HG03095 (cell line): Measurements from ENCODE around the gene KCTD16.

ENCODE experiments used
- ATAC-seq: cut with Tn5 transposase; IDR thresholded peaks from one replicate; pipeline ENCODE4 v1.9.1; 2021; ENCODE audit warnings: moderate library complexity; ENCODE audit not compliant: unreplicated experiment

Gene KCTD16

DNA sequence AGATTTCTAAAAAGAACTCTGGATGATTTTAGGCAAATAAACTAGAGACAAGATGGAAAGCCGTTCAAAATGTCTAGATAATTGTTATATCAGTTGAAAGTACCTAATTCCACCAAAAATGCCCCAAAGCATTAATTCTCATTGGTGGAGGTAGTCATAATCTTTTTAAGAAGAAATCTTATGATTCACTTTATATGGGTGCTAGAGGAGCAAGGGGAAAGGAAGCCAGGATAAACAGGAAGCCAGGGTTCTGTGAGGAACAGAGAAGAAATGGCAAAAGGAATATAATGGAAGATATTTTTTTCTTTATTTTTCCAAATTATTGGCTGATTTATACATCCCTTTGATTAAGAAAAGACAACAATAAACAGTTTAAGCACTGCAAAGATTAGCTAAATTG is 8.0 kb upstream of the KCTD16 start:
- no peak for ATAC-seq

DNA sequence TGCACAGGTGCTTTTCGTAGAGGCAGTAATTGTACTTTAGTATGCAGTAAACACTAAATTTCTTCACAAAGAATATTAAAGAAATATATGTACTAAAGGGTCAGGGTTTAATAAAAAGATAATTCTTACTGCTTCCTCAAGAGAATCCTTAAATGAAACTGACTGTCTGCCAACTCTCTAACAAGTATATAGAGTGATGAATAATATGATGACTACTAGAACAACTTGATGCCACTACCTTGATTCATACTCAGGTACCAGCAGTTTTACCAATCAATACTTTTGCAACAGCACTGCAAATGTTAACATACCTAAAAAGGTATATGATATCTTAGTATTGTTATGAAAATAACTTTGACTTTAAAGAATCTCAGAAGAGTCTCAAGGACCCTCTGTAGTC is 4.0 kb upstream of the KCTD16 start:
- no peak for ATAC-seq

DNA sequence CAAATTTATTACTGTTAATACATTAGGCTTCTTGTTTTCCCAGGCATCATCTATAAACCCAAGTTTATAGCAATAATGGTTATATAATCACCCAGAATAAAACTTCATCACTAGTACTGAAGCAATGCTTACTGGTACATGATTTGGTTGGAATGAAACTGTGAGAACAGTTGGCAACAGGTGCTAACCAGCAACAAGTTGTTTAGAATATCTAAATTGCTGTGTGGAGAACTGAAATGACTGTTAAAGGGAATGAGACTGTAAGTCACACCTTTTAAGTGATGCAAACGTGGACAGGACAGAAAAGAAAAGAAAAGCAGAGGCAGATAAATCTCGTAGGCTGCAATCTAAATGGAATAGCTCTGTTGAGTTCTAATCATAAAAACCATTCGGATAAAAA is 2.7 kb upstream of the KCTD16 start:
- no peak for ATAC-seq

DNA sequence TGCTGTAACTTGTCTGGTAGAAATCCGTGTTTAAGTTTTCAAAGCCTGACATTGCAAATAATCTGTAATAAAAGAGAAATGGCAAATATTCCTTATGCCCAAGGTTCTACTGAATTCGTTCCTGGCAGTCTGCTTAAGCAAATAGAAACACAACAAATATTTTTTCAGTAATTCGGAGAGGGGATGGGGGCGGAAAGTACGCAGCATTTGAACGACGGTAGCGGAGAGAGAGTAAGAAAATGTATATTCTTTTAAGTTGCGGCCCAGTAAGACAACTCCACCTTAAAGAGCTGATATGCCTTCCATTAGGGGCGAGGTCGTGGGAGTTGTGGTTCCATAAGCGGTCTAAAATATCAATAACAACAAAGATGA is 783 bp upstream of the KCTD16 start:
- no peak for ATAC-seq

DNA sequence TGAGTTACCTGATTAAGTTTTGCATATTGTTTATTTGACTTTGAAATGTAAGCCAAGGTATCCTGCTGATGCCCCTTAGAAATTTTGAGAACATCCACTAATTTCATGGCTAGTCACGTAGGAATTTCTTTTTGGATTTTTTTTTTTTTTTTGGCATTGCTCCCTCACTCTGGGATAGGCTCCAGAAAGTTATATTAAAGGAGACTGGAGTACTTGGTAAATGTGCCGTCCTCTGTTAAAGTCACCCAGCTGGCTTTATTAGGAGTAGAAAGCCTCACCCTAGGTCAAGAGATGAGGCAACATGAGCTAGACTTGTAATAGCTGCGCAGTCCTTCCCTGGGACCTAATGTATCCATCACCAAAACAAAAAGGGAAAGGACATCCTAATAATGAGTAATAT is 3.1 kb downstream of the KCTD16 start:
- no peak for ATAC-seq

DNA sequence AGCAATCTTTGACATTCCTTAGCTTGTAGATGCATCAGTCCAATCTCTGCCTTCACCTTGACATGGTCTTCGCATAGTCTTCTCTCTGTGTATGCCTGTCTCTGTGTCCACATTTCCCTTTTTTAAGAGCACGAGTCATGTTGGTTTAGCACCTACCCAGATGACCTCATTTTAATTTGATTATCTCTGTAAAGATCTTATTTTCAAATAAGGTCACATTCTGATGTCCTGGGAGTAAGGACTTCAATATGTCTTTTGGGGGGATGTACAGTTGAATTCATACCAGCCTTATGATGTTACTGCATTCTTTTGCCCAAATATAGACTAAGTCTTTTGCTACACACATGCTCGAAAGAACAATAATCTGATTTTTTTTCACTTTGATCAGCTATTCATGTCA is 6.9 kb downstream of the KCTD16 start:
- ATAC-seq = no peak

DNA sequence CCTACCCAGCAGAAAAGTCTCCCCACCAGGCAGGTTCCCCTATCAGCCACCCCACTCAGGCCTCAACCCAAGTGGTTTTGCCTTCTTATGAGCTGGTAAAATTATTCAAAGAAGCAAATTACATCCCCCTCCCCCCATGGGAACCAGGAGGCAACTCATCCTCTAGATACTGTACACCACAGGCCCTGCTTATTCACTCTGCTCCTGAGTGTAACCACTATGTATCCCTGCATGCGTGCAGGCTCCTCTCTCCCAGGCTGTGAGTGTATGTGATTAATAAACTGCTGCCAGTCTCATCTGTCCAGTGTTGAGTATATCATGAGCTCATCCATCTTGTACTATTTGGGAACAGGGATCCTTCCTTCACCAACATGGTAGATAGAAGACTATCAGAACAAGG is 8.6 kb downstream of the KCTD16 start:
- ATAC-seq = no peak

DNA sequence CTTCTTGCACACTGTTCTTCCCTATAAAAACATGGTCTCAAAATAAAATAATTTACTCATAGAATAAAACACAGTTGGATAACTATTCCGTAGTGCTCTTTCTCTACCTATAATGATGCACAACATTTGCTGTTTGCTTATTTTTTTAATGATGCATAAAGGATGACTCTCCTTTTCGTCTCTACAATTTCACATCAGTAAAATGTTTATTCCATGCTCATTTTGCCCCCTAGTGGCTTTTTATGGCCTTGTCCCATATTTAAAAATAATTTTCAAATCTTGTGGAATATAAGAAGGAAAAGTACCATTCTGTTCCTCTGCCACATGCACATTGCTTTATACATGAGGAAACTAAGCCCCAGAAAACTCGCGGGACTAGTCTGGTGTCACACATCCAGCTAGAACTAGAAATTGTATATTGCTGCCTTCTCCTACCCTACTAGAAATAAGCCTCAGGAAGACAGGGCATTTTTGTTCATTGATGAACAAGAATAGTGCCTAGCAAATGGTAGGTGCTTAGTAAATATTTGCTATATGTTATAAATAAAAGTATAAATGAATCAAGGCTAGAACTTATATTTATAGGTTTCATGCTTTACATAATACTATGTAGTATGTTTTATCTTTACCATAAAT is 12.7 kb downstream of the KCTD16 start:
- ATAC-seq = no peak

DNA sequence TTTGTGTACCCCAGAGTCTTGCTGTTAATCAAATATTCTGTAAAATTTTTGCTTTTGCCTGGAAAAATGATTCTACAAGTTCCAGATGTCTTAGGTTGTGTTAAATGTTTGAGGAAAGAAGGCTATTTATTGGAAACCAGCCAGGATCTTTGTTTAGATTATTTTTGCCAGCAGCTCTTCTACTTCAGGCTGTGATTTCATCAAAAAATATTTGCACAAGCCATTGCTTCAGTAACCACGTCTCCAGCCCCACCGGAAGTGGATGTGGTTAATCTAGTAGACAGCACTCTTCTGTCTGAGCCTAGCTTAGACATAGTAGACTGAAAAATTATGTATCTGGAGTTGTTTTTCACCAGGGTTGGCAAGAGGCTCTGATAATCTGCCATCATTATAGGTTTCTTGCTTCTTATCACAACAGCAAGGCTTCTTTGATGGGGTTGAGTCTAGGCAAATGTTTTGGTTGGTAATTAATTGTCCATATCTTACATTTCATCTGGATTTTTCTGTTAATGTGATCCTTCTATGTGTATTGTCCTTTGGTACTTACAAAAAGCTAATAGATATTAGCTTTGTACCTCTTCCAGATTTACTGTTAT is 17.1 kb downstream of the KCTD16 start:
- ATAC-seq = peak; percentile 74

DNA sequence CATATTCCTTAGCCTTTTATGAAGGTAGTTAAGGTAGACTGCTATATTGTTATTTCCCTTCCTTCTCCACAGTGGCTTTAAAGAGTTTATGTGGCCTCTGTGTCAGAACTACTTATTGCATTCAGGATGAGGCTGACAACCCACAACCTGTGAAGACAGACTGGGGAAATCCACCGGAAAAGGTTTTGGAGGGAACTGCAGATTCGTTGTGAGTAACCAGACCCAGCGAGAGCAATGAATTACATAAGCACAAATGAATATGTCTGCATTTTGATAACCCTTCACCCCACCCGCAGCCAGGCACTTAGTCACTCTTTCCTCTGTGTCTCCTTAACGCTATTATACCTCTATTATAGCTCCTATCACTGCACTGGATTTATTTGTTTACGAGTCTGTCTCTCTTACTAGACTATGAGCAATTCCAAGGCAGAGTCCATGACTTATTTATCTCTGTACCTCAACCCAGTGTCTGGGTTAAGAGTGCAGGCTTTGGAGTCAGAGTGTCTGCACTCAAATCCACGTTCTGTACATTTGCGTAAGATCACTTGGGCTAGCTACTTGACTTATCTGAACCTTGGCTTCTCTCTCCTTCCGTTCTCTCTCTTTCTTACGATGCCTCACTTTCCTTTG is 19.2 kb downstream of the KCTD16 start:
- peak; percentile 53 for ATAC-seq

DNA sequence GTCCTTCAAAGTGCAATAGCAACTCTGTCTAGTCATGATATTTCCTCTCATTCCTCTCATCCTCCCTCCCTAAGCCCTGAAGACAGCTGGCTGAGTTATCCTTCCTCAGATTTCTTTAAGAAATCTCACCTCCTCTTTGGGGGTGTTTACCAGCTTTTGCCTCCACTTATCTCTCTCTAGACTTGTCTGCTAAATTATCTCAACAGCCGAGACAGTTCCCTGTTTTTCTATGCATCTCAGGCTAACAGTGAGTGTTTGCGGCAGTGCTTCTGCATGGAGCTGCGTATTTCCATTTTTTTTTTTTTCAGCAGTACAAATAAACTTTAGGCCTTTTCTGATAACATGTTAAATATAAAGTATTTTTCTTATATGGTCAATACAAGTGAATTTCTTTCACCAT is 20.9 kb downstream of the KCTD16 start:
- no peak for ATAC-seq

DNA sequence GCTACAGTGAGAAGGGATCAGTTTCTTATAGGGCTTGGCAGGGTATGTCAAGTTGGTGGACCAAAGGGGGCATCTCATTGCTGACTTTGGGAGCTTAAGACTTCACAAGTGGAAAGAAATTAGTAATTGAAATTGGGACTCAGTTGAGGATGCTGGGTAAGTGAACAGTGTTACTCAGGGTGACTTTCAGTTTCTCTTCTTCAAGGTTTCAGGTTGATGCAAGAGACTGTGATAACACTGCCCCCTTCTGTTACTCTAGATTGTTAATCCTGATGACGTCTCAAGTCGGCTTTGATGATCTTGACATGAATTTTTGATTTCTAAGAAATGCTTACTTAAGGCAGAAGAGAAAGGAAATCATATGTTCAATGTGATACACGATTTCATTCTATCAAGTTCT is 21.3 kb downstream of the KCTD16 start:
- ATAC-seq = peak; percentile 71

DNA sequence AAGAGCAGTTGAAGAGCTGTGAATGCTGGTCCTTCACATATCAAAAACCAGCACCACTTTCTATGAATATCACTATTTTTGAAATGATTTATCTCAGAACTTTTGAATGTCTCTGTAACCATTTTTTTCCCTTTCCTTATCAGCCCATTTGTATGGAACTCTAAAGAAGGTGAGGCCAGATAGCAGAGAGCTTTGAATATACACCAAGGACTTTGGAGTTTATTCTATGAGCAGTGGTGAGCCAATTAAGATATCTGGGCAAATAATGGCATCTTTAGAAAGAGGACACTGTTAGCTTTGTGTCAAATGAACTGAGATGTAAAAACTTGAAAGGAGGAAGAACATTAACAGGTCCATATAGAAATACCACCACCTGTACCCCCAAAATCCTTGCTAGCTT is 22.0 kb downstream of the KCTD16 start:
- ATAC-seq = no peak

DNA sequence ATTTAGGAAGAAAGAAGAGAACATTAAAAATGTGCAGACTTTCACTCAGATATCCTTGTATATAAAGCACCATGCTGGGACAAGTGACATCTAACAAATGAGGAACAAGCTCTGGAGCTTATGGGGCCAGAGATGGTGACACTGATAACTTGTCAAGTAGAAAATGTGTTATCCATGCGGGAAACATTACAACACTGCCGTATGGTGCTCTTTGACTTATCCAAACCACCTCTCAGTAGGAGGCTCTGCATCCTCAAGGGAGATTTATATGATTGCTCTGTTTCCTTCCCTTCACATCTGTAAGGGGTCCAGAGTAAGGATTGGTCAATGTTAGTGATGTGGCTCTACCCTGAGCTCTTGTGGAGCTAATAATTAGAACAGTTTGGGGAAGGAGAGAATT is 23.5 kb downstream of the KCTD16 start:
- ATAC-seq = no peak

DNA sequence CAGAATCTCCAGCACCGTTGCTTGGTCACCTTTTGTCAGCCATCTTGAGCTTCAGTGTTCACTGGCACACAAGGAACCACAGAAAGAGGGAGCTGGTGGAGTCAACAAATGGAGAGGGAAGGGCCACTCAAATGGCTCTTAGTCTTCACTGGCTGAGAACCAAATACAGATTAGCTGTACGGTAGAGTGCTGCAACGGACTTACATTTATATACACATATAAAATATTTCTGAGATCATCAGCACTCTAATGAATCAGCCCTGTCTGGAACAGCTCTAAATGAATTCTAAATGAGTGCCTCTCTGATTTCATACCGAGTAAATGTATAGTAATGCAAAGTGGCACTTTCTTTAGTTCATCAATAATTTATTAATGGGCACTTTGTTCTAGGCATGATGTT is 24.8 kb downstream of the KCTD16 start:
- no peak for ATAC-seq

DNA sequence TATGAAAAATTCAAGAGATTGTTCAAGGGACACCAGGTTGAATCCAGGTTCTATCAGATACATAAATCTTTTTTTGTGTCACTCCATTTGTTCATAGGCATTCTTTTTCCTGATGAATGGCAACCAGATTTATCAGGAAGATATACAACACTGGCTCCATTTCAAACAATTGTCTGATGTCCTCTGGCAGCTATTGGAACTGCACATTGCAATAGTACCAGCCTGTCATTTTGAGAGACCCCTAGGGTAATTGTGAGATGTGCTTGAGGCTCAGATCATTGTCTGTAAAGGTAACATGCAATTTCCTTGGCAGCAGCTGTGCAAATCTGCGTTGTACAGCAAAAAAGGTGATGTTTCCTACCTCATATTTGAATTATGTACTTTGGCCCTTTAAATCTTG is 25.9 kb downstream of the KCTD16 start:
- no peak for ATAC-seq

DNA sequence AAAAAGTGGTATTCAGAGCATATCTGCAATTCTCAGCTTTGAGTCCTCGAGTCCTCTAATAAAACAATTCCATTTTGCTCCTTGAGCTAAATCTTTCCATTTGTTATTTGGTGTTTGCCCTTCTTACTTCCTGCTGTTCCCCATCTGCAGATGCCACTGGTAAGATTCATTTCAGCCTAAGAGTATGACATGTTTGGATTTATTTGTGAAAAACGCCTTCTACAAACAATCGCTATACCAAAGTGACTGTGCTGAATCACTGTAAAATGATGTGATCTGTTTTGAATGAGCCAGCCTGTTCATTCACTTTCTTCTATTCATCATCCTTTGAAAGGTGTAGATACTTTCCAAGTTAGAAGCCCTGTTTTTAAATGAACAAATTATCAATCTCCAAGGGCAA is 27.7 kb downstream of the KCTD16 start:
- no peak for ATAC-seq

DNA sequence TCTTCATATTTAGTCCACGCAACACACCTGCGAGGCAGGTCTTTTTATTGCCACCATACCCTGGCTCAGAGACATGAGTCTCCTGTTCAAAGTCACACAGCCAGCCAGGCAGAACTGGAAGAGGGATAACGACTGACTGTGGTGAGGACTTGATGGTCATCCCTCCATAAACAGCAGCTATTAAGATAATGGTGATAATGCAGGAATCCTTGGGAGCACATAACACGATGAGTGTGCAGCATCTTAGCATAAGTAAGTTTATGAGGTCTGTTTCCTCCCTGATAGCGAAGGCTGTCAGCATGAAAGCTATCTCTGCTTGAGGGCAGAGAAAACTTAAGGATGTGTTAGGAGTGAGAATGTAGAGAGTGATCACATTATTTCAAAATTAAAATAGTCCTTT is 30.9 kb downstream of the KCTD16 start:
- ATAC-seq = no peak

DNA sequence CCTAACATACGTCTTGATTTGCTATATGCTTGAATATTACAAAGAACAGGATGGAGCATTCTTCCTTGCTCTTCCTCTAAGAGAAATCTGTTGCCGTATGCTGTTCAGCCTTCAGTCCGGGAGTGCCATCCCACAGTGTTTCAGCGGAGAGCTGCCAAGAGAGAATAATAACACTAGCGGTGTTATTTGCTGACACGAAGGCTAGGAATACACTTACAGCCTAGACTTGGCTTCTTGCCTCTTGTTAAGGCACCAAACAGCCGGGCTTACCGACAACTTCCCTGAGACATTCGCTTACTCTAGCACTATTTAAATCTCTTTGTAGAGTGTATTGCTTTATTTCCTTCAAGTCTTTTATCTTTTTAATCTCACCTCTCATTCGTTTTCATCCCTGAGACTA is 31.4 kb downstream of the KCTD16 start:
- ATAC-seq = no peak

DNA sequence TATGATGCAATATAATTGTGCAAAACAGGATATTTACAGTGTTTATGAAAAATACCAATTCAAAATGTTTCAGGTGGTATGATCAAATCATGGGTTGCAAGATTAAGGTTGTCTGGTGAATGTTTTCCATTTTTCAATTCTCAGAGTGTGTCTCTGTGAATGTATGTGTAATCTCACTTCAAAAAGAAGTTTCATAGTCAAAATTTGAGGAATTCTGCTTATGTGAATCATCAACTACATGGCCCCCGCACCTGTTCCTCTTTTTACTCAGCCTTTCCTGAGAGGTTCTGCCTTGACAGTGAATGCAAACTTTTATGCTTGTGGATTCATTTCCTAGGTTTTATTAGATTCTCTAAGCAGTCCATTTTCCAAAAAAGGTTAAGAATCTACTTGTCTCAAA is 32.1 kb downstream of the KCTD16 start:
- ATAC-seq = no peak

DNA sequence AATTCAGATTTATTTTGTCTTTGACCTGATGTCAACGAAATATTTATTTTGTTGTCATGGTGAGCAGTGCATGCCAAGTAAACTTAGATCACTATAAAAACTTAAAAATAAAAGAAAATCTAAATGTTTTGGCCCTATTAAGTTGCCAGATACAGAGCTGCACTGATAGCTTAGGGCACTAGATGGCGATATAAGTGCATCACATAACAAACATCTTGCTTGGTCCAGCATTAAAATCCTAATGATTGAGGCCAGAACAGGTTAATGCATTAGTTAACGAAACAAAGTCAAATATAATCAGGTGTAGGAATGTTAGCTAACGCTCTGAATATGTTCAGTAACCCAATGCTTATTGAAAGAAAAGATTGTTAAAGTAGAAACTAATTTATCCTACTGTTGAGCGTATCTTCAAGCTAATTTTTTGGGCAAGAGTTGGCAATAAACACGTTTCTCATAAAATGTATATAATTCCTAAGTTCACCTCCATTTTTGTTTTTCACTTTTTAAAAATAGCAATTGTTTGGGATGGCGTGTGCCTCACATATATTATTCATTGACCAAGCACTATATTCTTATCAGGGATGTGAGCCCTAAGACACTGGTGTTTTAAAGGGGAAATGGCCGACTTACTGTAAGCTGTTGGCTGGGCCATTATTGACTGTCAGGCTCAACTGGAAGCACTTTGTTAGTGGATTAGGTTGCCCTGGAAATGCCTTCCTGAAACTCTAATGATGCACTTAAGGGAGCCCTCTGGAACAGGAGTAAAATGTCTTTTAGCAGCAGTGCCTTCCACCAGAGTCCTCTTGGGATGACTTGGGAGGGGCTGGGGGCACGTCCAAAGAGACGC is 33.3 kb downstream of the KCTD16 start:
- ATAC-seq = peak; percentile 78

DNA sequence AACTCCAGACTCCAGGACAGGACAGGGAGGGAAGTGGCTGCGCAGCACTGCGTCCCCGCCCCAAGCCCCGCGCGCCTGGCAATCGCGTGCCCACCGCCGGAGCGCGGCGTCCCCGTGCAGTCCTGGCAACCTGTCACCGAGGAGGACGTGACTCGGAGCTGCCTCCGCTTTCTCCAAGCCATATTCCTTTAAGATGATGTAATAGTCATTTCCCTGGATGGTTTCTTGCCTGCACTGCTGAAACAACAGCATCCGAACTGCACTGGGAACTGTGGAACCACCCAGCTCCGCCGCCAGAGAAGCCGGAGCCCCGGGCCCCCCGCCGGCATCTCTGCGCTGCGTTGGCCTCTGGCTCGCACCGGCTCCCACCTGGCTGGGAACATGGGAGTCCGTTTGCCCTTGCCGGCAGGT is 34.5 kb downstream of the KCTD16 start:
- ATAC-seq = no peak
